DOHH2 (cell line): ENCODE results near the gene RNF11.

Experiments
- CTCF ChIP-seq: fragments of 200-600 bp; sonication (generic); IDR thresholded peaks from one replicate; pipeline ENCODE4 v1.5.1; 2014; ENCODE audit warnings: antibody characterized with exemption, mild to moderate bottlenecking, low read depth, low read length; ENCODE audit not compliant: poor library complexity, severe bottlenecking
- EZH2phosphoT487 ChIP-seq: fragments of 200-600 bp; sonication (generic); IDR thresholded peaks from 2 replicates; pipeline ENCODE4 v1.6.1; 2017; ENCODE audit warnings: borderline replicate concordance, mild to moderate bottlenecking, antibody characterized with exemption, low read length, moderate library complexity, mixed read lengths

DNA sequence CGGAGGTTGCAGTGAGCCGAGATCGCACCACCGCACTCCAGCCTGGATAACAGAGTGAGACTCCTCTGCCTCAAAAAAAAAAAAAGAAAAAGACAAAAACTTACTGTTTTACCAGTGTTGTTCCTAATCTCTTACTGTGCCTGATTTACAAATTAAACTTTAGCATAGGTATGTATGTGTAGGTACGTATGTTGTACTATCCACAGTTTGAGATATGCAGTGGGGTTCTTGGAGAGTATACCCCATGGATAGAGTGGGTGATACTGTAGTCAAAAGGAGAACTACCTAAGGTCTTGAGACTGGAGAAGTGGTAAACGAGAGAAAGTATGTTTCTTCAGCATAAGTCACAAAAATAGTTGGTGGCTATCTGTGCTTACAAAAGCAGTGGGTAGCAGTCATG lies 38.6 kb downstream of the RNF11 start:
- no peak for TF ChIP-seq CTCF
- no peak for TF ChIP-seq EZH2phosphoT487
